ENCODE results near the gene SSU72.

DNA sequence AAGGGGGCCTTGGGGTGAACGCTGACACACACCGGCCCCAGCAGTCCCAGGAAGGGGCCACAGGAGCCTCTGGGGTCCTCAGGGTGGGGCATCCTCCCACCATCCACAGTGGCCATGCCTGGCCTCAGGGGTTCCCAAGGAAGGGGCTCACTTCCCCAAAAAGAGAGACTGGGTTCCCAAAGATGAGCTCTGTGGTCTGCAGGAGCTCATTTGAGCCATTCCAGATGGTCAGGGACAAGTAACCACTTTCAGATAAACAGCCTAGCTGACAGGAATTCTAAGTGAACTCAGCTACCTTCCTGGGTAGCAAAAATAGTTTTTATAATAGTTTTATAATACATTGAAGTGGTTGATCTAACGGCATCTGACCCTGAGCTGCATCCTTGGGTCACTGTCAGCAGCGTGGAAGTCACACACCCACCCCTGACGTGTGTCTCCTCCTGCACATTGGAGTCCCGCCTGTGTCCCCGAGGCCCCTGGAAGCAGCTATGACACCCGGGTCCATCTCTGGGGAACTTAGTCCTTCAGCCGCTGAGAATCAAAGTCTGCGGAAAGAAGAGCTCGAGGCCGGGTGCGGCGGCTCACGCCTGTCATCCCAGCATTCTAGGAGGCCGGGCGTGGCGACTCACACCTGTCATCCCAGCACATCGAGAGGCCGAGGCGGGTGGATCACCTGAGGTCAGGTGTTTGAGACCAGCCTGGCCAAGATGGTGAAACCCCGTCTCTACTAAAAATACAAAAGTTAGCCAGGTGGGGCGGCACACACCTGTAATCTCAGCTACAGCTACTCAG, 28.5 kb downstream of the SSU72 start:
- TF ChIP-seq EZH2 (IDR thresholded peaks at IDR 0.05; ENCODE audit: low read depth), result no peak
- no peak for TF ChIP-seq CTCF (conservative IDR thresholded peaks at IDR 0.05)
